GM19099 (cell line): ENCODE data around the gene APBB2.

Experiments
- POLR2A ChIP-seq: IDR thresholded peaks from 3 replicates; pipeline ENCODE4 v1.6.1; 2011; ENCODE audit warnings: low read depth; ENCODE audit not compliant: insufficient read length; ENCODE audit errors: extremely low read depth

Gene APBB2

DNA sequence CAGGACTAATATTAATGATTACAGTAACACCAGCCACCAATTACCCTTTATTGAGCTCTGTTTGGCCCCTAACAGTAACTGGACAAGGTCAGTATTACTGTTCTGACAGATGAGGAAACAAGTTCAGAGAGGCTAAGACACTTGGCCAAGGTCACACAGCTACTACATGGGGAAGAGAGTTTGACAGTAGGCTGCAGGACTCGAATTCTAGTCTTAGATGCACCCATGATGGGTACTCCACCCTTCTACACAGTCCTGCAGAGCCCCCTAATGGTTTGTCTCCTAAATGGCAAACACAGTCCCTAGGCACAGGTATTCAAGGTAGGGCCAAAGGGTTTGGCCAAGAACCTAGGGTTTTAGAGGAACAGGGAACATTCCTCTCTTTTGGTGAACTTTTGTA is 370.6 kb downstream of the APBB2 start:
- no peak for TF ChIP-seq POLR2A

DNA sequence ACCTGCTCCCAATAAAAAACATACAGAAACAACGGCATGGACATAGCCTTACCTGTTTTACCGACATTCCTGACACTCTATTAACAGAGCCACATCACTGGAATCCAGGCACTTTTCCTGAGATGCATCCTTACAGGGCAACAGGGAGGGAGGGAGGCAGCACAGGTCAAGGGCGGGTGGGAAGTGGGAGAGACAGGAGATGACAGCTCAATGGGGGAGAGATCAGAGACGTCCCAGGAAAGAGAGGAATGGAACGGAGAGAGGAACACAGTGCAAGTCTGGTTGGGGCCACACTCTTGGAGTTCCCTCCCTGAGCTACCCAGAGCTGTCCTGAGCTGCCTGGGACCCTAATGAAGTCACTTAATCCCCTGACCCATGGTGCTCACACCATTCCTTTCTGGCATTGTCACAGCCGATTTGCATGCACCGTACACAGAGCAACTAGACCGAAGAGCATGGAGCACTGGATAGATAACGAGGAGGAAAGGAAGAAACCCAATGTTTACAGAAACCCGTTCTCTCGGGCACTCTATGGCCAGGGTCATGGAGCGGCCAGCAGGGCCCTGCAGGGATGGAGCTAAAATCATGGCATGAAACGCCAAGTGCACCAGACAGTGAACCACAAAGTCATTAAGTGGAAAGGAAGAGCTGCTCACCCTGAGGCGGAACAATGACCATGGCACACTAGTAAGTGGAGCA is 371.5 kb downstream of the APBB2 start:
- no peak for TF ChIP-seq POLR2A

DNA sequence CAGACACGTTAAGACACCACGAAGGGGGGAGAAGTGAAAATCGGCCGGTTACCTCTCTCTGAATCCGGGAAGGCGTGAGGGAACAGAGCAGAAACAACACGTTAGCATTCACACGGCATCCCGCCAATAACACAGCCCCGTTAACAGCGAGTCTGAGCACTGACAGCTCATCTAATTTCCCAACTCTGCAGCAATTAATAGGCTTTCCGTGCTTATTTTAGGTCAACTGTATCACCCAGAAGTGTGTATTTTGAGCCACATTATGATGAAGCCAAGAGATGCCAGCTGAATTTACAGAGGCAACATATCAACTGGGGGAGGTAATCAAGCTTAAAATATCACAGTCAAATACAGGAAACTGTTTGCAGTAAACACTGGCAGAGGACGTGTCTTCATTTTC is 372.0 kb downstream of the APBB2 start:
- TF ChIP-seq POLR2A, result no peak

DNA sequence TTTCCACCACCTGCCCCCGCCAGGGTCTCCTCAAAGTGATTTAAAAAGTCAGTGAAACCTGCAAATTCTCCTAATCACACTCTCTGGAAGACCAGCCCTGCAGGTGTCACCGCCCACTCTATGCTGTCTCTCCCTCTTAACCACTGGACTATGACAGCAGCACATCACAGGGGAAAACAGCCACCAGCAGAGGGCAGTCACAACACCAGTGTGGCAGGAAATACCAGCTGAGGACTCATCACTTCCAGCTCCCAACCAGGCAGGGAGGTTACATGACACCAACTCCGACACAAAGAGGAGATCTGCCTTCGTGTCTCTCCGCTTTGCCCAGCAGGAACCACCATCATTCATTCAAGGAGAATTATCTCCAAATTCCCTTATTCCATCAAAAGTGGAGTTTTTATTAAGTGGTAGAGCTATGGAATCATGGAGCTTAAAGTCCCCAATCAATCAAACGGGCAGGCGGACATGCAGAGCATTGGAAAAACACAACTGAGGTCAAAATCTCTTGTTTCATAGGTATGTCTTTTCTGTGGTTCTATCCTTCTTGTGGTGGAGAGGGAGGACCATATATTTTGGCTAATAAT is 373.3 kb downstream of the APBB2 start:
- TF ChIP-seq POLR2A, result no peak

DNA sequence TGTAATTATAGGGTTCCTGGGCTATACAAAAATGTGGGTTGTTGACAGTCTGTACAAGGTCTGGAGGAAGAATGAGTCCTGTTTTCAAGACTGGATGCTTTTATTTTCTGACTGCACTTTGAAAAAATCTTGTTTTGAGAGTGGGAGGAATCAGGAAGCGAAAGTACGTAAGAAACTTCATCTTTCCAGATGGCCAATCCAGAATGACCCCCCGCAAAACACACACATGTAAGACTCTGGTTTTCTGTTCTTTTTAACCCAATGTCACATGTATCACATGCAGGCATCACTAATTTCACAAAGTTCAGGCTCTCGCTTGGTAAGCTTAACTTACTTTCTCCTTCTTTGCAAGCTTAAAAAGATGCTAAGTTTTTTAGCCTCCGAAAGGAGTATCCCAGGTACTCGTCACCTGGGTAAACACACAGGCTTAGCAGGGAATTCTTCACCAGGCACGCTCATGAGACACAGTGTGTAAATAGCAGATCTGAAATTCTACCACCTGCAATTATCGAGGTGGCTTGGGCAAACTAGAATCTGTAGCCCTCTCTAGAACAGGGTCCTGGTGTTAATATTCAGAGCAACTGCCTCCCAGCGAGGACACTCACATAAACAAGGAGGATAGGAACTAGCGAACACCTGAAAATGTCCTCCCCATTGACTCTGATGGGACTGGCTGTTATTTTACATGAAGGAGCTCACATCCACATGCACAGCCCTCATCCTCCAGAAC is 373.9 kb downstream of the APBB2 start:
- TF ChIP-seq POLR2A, result no peak

DNA sequence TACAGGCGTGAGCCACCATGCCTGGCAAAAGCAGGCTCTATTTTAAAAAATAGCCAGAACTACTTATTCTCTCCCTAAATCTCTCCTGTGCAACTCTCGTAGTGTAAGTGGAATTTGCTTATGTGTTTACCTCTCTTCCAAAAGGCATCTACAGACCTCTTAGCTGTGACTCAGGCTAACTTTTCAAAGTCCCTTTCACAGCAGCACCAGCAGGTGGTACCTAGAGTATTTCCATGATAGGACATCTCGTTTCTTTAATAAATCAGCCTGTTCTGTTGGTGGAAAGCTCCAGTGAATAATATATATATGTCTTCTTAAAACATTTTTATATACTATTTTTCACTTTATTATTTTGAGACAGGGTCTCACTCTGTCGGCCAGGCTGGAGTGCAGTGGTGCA is 375.6 kb downstream of the APBB2 start:
- TF ChIP-seq POLR2A, result no peak

DNA sequence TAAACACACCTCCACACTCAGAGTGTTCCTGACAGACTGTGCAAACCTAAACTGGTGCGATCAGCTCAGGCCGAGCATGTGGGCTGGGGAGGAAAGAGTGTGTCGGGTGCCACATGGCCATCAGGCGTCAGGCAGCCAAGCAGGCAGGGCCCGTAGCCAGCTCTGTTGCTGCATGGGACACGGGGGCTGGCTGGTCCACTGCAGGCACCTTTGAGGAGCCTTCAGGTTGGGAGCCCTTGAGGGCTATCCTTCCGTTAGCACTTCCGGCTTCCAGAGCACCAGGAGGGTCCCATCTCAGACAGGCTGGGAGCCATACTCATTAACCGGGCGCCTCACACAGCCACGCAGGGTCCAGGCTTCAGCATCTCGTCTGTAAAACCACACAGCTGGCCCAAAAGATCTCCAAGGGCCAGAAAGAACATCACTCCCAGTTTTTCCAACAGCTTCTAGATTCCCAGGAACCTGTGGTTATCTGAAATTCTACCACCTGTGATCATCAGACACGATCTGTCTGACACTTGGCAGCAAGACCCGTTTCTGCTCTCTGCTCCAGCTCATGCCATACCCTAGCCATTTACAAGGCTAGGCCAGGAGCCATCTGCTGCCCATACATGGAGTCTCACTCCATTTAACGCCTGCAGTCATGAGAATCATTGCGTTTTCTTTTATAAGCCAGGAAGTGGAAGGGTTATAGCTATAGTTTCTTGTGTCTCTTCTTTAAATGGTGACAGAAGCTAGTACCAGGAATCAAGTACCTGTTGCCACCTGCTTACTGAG is 377.1 kb downstream of the APBB2 start:
- no peak for TF ChIP-seq POLR2A

DNA sequence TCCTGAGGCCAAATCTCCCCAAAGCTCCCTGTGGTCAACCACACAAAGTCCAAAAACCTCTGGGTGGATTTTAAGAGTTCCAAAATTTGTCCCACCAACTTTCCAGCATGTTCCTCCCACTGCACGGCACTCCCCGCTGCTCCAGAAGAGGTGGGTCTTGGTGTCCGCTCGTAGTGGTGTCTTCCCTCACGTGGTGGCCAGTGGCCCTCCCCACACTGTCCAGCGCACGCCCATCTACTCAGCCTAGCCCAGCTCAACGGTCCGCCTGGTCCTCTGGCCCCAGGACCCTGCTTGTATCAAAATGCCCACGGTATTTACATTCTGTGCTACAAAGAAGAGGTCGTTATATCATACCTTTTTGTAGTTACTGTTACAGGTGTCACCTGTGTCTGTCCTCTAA is 381.1 kb downstream of the APBB2 start:
- TF ChIP-seq POLR2A, result no peak

DNA sequence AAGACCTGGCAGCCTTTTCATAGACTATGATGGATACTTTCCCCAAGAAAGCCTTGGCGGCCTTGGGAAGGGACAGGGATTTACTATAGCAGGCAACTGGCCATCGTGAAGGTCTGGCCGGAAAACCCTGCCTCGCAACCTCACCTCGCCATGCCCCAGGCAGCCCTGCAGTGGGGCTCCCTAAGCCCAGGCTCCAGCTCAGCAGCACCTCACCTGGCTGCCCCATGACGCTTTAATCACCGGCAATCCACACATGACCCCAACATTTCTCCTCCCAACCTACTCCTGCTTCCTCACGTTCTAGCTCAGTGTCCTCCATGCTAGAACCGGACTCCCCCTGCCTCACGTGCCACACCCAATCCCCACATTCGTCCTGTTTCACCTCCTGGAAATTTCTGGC is 382.2 kb downstream of the APBB2 start:
- TF ChIP-seq POLR2A, result no peak

DNA sequence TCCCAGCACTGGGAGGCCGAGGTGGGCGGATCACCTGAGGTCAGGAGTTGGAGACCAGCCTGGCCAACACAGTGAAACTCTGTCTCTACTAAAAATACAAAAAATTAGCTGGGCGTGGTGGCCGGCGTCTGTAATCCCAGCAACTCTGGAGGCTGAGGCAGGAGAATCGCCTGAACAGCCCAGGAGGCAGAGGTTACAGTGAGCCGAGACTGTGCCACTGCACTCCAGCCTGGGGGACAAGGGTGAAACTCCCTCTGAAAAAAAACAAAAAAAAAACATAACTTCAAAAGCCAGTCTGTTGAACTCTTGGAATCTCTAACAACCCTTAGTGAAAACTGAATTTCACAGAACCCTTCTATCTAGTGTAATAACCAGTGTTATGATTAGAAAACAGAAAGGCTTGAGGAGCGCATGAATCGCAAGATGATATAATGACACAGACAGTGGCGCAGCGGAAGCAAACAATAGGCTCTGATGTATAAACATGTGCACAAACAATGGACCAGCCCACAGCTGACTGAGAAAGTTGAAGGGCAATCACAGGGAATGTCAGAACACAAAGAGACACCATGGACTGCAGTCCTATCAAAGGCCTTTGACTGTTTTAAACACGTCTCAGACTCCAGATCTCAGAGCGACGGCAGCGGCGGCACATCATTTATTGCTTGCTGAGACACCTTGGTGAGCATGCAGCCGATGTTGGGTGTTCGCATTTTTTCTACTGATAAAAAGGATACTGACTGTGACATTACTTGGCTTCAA is 383.0 kb downstream of the APBB2 start:
- no peak for TF ChIP-seq POLR2A

DNA sequence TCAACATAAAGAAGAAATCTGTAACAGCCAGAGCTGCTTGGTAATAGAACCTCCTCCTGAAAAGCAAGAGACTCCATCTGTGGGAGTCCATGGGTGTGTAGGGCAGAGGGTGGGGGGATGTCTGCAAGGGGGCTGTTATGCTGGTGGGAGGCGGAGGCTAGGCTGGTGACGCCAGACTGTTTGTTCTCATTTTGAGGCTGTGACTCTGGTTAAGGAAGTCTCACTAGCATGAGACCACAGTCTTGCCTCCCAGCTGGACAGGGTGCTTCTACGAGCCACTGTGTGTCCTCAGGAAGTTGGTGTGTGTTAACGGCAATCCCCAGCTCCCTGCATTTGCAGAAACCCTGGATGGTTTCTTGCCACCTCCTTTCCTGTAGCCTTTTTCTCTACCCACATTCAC is 384.8 kb downstream of the APBB2 start:
- TF ChIP-seq POLR2A, result no peak

DNA sequence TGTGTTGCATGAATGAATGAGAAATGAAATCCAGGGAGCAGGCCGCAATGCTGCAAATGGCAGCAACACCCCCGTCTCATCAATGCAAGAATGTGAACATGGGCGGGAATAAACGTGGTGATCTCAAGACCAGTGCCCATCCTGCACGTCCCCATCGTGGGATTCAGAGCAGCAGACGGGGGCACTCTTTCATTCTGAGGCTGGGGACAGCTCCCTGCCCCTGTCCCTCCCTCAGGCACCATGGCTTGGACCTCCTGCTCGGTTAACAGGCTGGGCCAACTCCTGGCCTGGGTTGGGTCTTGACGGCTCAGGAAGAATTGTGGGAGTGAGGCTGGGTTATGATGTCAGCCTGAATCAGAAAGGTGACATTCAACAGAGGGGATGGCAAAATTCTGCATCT is 385.7 kb downstream of the APBB2 start:
- TF ChIP-seq POLR2A, result no peak

DNA sequence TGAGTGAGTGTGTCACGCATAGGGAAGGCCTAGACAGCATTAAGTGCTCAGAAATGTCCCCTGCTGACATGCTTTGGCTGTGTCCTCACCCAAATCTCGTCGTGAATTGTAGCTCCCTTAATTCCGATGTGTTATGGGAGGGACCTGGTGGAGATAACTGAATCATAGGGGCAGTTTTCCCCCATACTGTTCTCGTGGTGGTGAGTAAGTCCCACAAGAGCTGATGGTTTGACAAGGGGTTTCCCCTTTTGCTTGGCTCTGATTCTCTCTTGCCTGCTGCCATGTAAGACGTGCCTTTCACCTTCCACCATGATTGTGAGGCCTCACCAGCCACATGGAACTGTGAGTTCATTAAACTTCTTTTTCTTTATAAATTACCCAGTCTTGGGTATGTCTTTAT is 386.6 kb downstream of the APBB2 start:
- no peak for TF ChIP-seq POLR2A

DNA sequence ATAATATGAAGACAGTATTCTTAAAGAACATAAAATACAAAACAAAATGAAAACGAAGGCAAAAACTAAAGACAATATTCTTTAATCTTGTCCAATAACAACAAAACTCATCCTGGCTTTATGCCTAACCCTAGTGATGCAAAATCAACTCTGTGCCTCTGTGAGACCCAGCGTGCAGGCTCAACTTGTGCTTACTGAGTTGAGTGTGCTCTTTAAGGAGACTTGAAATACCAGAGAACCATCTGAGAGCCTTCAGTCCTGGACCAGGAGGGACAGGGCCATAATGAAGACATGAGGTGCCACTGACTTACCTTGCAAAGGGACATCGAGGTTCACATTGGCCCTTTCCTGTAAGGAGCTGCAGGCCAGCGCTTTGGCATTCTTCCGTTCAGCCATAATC is 387.5 kb downstream of the APBB2 start:
- no peak for TF ChIP-seq POLR2A

DNA sequence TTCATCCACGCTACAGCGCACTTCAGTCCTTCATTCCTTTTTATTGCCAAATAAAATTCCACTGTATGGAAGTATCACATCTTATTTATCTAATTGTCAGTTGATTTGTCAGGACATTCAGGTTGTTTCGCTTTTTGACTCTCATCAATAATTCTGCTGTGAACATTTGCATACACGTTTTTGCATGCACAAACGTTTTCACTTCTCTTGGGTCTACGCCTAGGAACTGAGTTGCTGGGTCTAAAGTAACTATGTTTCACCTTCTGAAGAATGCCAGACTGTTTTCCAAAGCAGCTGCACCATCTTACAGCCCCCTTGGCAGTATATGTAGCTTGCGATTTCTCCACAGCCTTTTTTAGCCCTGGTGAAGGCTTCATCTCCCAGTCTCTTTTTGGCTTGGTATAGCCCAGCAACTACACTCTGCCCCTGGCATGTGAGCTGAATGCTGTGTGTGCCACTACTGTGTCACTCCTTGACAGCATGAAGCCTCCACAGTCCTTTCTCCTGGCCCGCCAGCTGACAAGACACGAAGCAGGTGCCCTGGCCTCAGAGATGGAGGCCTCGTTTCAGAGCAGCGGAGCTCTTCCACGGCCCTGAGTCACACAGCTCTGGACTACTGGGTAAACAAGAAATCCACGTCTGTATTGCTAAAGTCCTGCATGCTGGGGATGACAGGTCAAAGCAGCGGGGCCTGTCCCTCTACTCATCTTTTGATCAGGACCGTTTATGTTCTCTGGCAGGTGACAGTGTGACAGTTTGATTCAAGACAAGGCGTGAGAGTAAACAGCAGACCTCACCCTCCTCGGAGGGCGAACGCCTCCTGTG is 389.1 kb downstream of the APBB2 start:
- TF ChIP-seq POLR2A, result no peak
